ENCODE measurements around the gene CNTN5.

The CNTN5 gene

DNA sequence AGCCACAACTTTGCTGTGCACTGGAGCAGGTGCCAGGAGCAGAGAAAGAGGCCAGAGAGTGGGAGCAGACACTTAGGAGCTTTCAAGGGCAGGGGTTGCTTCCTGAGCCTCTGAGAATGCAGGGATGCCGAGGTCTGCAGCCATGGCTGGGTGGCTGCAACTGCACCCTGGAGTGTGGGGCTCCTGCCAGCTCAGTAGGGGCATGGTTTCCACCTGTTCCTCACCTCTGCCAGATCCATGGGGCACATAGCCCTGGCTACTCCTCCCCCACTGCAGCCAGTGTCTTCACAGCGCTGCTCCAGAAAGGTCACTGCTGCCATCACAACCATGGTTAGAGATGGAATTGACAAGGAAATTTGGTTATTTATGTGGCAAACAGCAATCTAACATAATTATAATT is 404.8 kb downstream of the CNTN5 start:
- Histone ChIP-seq H3K4me1 (no peaks in the 10 kb centered on the region), H3K9me3 (peaks cover 2% of the 10 kb centered on the region; the same call in 1 of the 2 replicates), H3K36me3 (no peaks in the 10 kb centered on the region), H3K4me3 (ENCODE audit: low read depth, low read length) (no peak overlapping the region), H3K27me3 (no peaks in the 10 kb centered on the region)
- DNase-seq = no peak
- TF ChIP-seq, protein P1, sequence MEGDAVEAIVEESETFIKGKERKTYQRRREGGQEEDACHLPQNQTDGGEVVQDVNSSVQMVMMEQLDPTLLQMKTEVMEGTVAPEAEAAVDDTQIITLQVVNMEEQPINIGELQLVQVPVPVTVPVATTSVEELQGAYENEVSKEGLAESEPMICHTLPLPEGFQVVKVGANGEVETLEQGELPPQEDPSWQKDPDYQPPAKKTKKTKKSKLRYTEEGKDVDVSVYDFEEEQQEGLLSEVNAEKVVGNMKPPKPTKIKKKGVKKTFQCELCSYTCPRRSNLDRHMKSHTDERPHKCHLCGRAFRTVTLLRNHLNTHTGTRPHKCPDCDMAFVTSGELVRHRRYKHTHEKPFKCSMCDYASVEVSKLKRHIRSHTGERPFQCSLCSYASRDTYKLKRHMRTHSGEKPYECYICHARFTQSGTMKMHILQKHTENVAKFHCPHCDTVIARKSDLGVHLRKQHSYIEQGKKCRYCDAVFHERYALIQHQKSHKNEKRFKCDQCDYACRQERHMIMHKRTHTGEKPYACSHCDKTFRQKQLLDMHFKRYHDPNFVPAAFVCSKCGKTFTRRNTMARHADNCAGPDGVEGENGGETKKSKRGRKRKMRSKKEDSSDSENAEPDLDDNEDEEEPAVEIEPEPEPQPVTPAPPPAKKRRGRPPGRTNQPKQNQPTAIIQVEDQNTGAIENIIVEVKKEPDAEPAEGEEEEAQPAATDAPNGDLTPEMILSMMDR (IDR thresholded peaks at IDR 0.05; ENCODE audit: low read depth, low read length) = no peak

DNA sequence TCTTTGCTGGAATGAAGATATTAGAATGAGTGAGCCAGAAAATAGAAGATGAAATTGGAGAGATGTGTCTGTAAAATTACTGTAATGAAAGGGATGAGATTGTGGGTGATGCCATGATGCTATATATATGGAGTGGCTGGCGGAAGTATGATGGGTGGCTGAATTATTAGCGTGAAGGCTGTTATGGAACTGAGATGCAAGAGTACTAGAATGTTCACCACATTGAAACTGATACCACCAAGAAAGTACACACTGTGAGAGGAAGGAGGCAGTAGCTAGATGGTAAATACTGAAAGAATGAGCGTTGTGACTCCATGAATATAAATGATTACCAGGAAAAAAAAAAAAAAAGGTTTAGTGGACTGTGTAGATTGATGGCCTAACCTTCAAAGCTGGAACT is 411.9 kb downstream of the CNTN5 start:
- H3K27me3 ChIP-seq = no peaks in the 10 kb centered on the region
- H3K36me3 ChIP-seq = no peaks in the 10 kb centered on the region
- TF ChIP-seq, protein P1 (IDR thresholded peaks at IDR 0.05; ENCODE audit: low read depth, low read length) = no peak

DNA sequence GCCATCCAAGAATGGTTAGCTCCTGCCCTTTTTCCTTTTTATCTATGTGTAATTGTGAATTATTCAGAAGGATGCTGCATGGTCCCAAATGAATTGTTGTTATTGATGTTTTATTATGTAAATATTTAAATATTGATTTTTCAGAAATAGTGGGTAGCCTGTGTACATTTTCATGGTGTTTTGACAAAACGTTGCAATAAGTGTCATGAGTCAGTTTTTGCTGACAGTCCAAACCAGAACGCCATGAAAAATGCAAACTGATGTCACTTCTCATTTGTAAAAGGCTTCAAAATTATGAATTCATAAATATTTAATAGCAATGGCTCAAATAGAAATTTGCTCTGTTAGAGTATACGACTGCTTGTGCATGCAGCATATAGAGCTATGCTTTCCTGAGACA is 422.5 kb downstream of the CNTN5 start:
- H3K27me3 ChIP-seq = no peaks in the 10 kb centered on the region
- TF ChIP-seq, protein P1 (IDR thresholded peaks at IDR 0.05; ENCODE audit: low read depth, low read length) = no peak
- DNase-seq = no peak
- H3K9me3 ChIP-seq = no peaks in the 10 kb centered on the region
- no peaks in the 10 kb centered on the region for H3K4me1 ChIP-seq
- no peaks in the 10 kb centered on the region for H3K36me3 ChIP-seq
- no peak overlapping the region for H3K4me3 ChIP-seq (ENCODE audit: low read depth, low read length)

More for the DNA sequence above, 411.9 kb downstream of the CNTN5 start:
- Histone ChIP-seq H3K4me3 (ENCODE audit: low read depth, low read length) (no peak overlapping the region), H3K9me3 (no peaks in the 10 kb centered on the region), H3K4me1 (no peaks in the 10 kb centered on the region)
- DNase-seq = no peak

DNA sequence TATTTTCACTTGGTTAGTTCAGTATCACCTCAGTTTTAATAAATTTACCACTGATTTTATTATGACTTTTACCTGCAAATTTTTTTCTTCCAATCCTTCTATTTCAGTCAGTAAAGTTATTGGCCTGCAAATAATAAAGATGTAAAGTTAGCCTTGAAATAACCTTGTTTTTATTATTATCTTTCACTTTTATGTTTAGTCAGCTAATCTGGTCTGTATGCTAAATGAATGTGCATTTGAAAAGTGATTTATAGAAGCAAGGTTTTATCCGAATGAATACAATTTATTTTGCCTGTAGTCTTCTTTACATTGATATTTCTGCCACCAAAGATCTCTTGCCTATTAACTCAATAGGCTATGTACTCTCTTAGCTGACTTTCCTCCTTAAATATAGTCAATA is 425.7 kb downstream of the CNTN5 start:
- Histone ChIP-seq H3K27me3 (no peaks in the 10 kb centered on the region), H3K9me3 (no peaks in the 10 kb centered on the region), H3K4me3 (ENCODE audit: low read depth, low read length) (no peak overlapping the region), H3K36me3 (no peaks in the 10 kb centered on the region), H3K4me1 (no peaks in the 10 kb centered on the region)
- TF ChIP-seq, protein P1 (IDR thresholded peaks at IDR 0.05; ENCODE audit: low read depth, low read length) = no peak
- DNase-seq = no peak

DNA sequence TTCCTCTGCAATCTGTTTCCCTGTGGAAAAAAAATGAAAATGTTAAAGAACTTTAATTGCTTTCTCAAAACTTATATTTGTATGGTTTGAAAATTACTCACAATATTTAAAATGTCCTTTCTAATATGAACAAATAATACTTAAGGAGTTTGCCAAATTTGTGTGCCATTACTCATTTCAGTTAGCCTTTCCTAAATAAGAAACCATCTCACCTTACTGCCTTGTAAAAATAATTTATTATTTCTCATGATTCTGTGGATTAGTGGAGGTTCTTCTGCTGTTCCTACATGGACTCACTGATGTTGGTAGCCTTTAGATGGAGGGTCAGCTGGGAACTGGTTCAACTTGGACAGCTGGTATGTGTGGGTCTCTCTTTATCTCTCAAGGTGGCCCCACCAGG is 428.6 kb downstream of the CNTN5 start:
- H3K4me3 ChIP-seq (ENCODE audit: low read depth, low read length) = no peak overlapping the region
- H3K27me3 ChIP-seq = no peaks in the 10 kb centered on the region
- no peaks in the 10 kb centered on the region for H3K36me3 ChIP-seq
- no peak for DNase-seq
- H3K9me3 ChIP-seq = no peaks in the 10 kb centered on the region
- TF ChIP-seq, protein P1 (IDR thresholded peaks at IDR 0.05; ENCODE audit: low read depth, low read length) = no peak
- no peaks in the 10 kb centered on the region for H3K4me1 ChIP-seq

DNA sequence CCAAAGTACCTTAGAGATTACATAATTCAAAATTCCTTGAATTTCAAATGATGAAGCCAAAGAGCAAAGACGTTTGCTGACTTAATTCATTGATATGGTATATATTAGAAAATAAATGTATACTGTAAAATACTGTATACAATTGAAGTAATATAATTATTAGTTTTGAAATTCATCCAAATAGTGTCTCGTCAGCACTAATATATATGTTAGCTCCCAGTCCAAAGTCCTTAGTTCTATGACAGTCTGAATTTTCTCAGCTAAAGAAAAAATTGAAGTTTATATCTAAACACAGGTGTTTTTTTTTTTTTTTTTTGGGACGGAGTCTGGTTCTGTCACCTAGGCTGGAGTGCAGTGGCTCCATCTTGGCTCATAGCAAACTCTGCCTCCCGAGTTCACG is 431.3 kb downstream of the CNTN5 start:
- Histone ChIP-seq H3K4me3 (ENCODE audit: low read depth, low read length) (no peak overlapping the region), H3K27me3 (no peaks in the 10 kb centered on the region)

More for the DNA sequence above, 431.3 kb downstream of the CNTN5 start:
- H3K4me1 ChIP-seq = no peaks in the 10 kb centered on the region
- H3K36me3 ChIP-seq = no peaks in the 10 kb centered on the region
- DNase-seq = no peak
- H3K9me3 ChIP-seq = no peaks in the 10 kb centered on the region
- TF ChIP-seq, protein P1 (IDR thresholded peaks at IDR 0.05; ENCODE audit: low read depth, low read length) = no peak

All from BE2C (cell line).